Stimulated activated naive CD4-positive, alpha-beta T cell treated with Interleukin-2 at 50 U/mL for 16 hours (primary cell): Measurements from ENCODE around the gene TBATA.

ENCODE experiments used
- DNase-seq: peaks from one replicate; lab custom pipeline; 2025; lab: John Stamatoyannopoulos, UW

TBATA gene

GRCh38 chr10:70809011-70809611, 23.9 kb upstream of the TBATA start:
- DNase-seq = no peak

- DNase-seq = no peak
Measured at GRCh38 chr10:70807556-70807955, 22.4 kb upstream of the TBATA start.

GRCh38 chr10:70806841-70807240, 21.7 kb upstream of the TBATA start:
- DNase-seq = no peak

GRCh38 chr10:70805619-70806215, 20.5 kb upstream of the TBATA start:
- no peak for DNase-seq

GRCh38 chr10:70804421-70804808, 19.2 kb upstream of the TBATA start:
- DNase-seq = no peak

- DNase-seq = no peak
Measured at GRCh38 chr10:70803775-70804420, 18.7 kb upstream of the TBATA start.

GRCh38 chr10:70801854-70802253, 16.7 kb upstream of the TBATA start:
- DNase-seq = no peak

GRCh38 chr10:70799124-70799523, 13.9 kb upstream of the TBATA start:
- no peak for DNase-seq

GRCh38 chr10:70797840-70798239, 12.7 kb upstream of the TBATA start:
- no peak for DNase-seq

GRCh38 chr10:70795613-70796012, 10.4 kb upstream of the TBATA start:
- DNase-seq = no peak

GRCh38 chr10:70791386-70792039, 6.3 kb upstream of the TBATA start:
- no peak for DNase-seq

- DNase-seq = no peak
Measured at GRCh38 chr10:70786799-70787415, 1.7 kb upstream of the TBATA start.

GRCh38 chr10:70784471-70784870, 706 bp downstream of the TBATA start:
- DNase-seq = no peak

GRCh38 chr10:70784016-70784415, 1.2 kb downstream of the TBATA start:
- DNase-seq = no peak

- DNase-seq = no peak
Measured at GRCh38 chr10:70782746-70783680, 2.2 kb downstream of the TBATA start.

- DNase-seq = no peak
Measured at GRCh38 chr10:70782086-70782745, 3.0 kb downstream of the TBATA start.

GRCh38 chr10:70781461-70782051, 3.6 kb downstream of the TBATA start:
- no peak for DNase-seq

- no peak for DNase-seq
Measured at GRCh38 chr10:70780772-70781171, 4.4 kb downstream of the TBATA start.

GRCh38 chr10:70780370-70780760, 4.8 kb downstream of the TBATA start:
- DNase-seq = no peak

- no peak for DNase-seq
Measured at GRCh38 chr10:70779511-70780369, 5.4 kb downstream of the TBATA start.
